GM19035 (cell line): ENCODE measurements around the gene GRIK5.

Experiments
- ATAC-seq: cut with Tn5 transposase; IDR thresholded peaks from one replicate; pipeline ENCODE4 v1.9.1; 2021; ENCODE audit not compliant: unreplicated experiment

The GRIK5 gene

GRCh38 chr19:42076380-42076944 is 6.5 kb upstream of the GRIK5 start:
- ATAC-seq: no peak

GRCh38 chr19:42075616-42076379 is 5.8 kb upstream of the GRIK5 start, which contains the start of gene ZNF574:
Gene ZNF574 (plus strand): TSS chr19:42076166. CDS start chr19:42078607, 2,441 bp downstream.
- ATAC-seq: peak; percentile 94

- no peak for ATAC-seq
These were observed 5.3 kb upstream of the GRIK5 start for GRCh38 chr19:42075364-42075615.

- no peak for ATAC-seq
These were observed 4.7 kb upstream of the GRIK5 start for GRCh38 chr19:42074513-42075363.

- ATAC-seq: no peak
These were observed 1.2 kb upstream of the GRIK5 start for GRCh38 chr19:42071247-42071646.

GRCh38 chr19:42068756-42069571 is 1.0 kb downstream of the GRIK5 start:
- ATAC-seq: no peak

- ATAC-seq: no peak
These were observed 1.6 kb downstream of the GRIK5 start for GRCh38 chr19:42068361-42068755.

- no peak for ATAC-seq
These were observed 2.6 kb downstream of the GRIK5 start for GRCh38 chr19:42067315-42067888.

- ATAC-seq: no peak
These were observed 3.8 kb downstream of the GRIK5 start for GRCh38 chr19:42066075-42066754.

- no peak for ATAC-seq
These were observed 4.5 kb downstream of the GRIK5 start for GRCh38 chr19:42065511-42065910.

GRCh38 chr19:42065051-42065450 is 5.0 kb downstream of the GRIK5 start:
- no peak for ATAC-seq

GRCh38 chr19:42064432-42064831 is 5.6 kb downstream of the GRIK5 start:
- no peak for ATAC-seq

GRCh38 chr19:42062381-42062780 is 7.6 kb downstream of the GRIK5 start:
- ATAC-seq: no peak

GRCh38 chr19:42060117-42060516 is 9.9 kb downstream of the GRIK5 start:
- ATAC-seq: no peak

GRCh38 chr19:42059196-42059595 is 10.8 kb downstream of the GRIK5 start:
- no peak for ATAC-seq

- ATAC-seq: no peak
These were observed 12.2 kb downstream of the GRIK5 start for GRCh38 chr19:42057846-42058245.

- ATAC-seq: no peak
These were observed 15.8 kb downstream of the GRIK5 start for GRCh38 chr19:42054205-42054604.

- ATAC-seq: no peak
These were observed 16.7 kb downstream of the GRIK5 start for GRCh38 chr19:42053037-42053935.

- no peak for ATAC-seq
These were observed 17.7 kb downstream of the GRIK5 start for GRCh38 chr19:42052241-42052863.
